HG03439 (cell line): ENCODE results near the gene CDC42EP1.
"Not testable (repeated sequence)": the region's sequence is repeated elsewhere in the genome, so short reads cannot be mapped to it uniquely, and the experiment has no call there.

ENCODE experiments used
- ATAC-seq: cut with Tn5 transposase; IDR thresholded peaks from one replicate; pipeline ENCODE4 v1.9.1; 2021; ENCODE audit warnings: mild to moderate bottlenecking, moderate library complexity; ENCODE audit not compliant: unreplicated experiment

CDC42EP1 gene

DNA sequence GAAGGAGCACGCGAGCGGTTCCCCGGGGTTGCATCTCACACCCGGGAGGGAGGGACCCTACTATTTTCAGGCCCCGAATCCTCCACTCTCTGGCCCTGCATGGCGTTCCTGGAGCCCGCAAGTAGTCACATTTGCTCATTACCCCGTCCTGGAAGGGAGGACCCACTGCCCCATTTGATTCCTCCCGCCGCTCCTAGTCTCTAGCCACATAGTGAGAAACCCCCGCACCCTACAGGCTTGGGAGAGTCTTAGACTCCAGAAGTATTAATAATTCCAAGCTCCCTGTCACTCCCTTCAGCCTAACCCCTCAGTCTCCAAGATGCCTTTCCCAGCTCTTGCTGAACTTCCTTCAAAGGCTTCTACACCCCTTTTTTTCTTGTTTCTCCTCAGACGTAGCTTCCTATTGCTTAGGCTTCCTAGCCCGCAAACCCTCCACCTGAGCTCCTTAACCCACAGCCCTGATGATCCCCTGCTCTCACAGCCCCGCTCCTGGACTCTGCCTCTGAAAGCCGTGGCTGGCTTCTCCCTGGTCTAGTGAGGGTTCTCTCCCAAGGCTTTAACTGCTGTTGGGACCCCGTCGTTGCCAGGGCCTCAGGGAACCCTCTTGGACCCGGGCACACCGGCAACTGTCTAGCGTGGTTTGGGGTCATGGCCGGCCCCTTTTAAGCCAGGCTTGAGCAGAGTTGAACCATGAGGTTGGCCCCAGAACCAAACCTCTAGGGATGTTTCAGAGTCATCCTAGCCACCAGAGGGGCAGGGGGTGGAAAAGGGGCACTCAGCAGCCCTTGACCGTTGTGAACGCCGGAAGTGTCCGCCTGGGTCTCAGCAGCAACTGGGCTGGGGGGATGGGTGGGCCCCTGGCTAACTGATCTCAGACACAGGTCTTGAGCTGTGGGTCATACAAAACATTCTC lies 49.2 kb downstream of the CDC42EP1 start:
- no peak for ATAC-seq

DNA sequence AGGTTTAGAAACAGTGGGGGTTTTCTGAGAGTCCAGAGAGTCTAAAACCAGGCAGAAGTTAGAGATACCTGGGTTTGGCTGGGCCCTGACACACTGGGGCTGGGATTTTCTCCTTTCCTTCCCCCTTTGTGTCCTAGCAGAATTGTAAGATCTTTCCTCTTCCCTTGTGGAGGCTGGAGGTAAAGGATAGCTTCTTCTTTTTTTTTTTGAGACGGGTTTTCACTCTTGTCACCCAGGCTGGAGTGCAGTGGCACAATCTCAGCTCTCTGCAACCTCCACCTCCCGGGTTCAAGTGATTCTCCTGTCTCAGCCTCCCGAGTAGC lies 49.8 kb downstream of the CDC42EP1 start:
- not testable (repeated sequence) for ATAC-seq

- no peak for ATAC-seq
Measured at GRCh38 chr22:37610480-37611129, 50.3 kb downstream of the CDC42EP1 start.

GRCh38 chr22:37611207-37611606 lies 50.9 kb downstream of the CDC42EP1 start:
- ATAC-seq: no peak

DNA sequence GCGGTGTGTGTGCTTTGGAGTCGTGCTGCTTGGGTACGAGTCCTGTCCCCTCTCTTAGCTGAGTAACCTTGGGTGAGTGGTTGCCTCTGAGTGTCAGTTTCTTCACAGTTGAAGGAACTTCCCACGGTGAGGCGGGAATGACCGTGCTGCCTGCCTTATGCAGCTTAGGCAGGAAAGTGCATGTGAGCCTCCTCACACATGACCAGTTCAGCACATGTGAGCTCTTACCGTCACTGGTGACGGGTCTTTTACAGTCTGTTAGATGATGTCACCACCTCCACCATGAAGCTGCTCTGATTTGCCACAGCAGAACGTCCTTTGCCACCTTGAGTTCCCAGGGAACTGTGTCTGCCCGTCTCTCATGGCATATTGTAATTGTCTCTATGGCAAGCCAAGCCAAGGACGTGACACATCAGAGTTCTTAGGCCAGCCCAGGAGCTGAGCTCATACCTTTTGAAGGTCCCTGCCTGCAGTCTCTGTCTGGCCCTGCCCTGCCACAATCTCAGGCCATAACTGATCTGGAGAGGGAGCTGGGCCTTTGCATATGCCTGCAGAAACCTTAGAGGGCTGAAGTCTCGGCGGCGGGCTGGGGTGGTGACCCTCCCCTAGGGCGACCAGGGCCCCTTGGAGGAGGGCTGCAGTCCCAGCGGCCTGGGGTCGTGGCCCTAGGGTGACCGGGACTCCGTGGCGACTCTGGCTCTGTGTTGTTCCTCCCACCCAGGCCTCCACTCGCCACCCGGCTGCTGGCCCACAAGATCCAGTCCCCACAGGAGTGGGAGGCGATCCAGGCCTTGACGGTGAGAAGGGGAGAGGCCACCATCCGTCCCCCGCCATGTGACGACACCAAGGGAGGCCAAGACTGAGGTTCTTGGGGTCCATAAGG lies 56.2 kb downstream of the CDC42EP1 start:
- no peak for ATAC-seq

- no peak for ATAC-seq
Measured at GRCh38 chr22:37617431-37617830, 57.2 kb downstream of the CDC42EP1 start.

GRCh38 chr22:37618072-37618656 lies 57.9 kb downstream of the CDC42EP1 start:
- ATAC-seq: no peak

DNA sequence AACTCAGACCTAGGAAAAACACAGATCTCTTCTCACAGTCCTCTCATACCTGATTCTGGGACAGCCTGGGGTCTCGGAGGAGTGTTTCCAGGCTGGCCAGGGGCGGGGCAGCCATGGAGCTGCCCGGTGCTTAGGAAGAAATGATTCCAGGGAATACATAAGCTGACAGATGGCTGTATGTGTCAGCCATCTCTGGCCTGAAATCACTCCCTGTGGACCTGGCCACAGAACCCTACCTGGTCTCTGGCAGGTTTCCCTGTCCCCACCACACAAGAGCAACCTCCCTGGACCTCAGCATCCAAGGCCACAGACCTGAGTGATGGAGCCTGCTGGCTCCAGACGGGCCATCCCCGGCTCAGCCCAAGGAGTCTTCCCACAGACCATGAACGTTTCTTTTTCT lies 58.4 kb downstream of the CDC42EP1 start:
- no peak for ATAC-seq
